WTC11 (cell line): ENCODE results near the gene NR3C2. TPM values are rescaled to one million over a fixed set of nuclear protein-coding genes. Genes with fewer than 3 reads are reported as not detected.

ENCODE experiments used
- ATAC-seq: fragments of 200-7000 bp; cut with Tn5 transposase; 2 replicates; pipeline ENCODE4 v1.10.0; 2021; ENCODE audit warnings: mild to moderate bottlenecking, moderate library complexity
- CTCF ChIA-PET: fragments of 300-600 bp; sonication (Branson Sonifier 250); formaldehyde crosslinking; loops from one replicate; lab custom pipeline; 2021; ENCODE audit warnings: antibody characterized with exemption; lab: Charles Lee
- POLR2A ChIA-PET: fragments of 350-600 bp; sonication (Branson Sonifier 250); formaldehyde crosslinking; loops from one replicate; lab custom pipeline; 2021; ENCODE audit warnings: antibody characterized with exemption; lab: Charles Lee
- DNase-seq: peaks from one replicate; pipeline ENCODE4 v3.0.0; 2021; ENCODE audit warnings: low spot score
- H3K27ac Mint-ChIP-seq: 2 replicates; pipeline ENCODE4 v1.8.0; 2021; ENCODE audit warnings: mixed read lengths
- H3K27me3 Mint-ChIP-seq: 2 replicates; pipeline ENCODE4 v1.8.0; 2021; ENCODE audit warnings: low read depth, mild to moderate bottlenecking, moderate library complexity, mixed read lengths
- H3K36me3 Mint-ChIP-seq: 2 replicates; pipeline ENCODE4 v1.8.0; 2021; ENCODE audit warnings: mixed read lengths
- H3K4me1 Mint-ChIP-seq: 2 replicates; pipeline ENCODE4 v1.8.0; 2022; ENCODE audit warnings: mixed read lengths
- H3K4me3 Mint-ChIP-seq: 2 replicates; pipeline ENCODE4 v1.8.0; 2021; ENCODE audit warnings: mild to moderate bottlenecking, moderate library complexity, mixed read lengths
- H3K9me3 Mint-ChIP-seq: 2 replicates; pipeline ENCODE4 v1.8.0; 2021; ENCODE audit warnings: mixed read lengths
- ATF6 ChIP-seq: sonication (generic); formaldehyde crosslinking; IDR thresholded peaks from 2 replicates; pipeline ENCODE4 v1.8.1; 2023; ENCODE audit warnings: mild to moderate bottlenecking, missing genetic modification reagents
- CREB1 ChIP-seq: sonication (generic); formaldehyde crosslinking; IDR thresholded peaks from 2 replicates; pipeline ENCODE4 v1.8.0; 2023; ENCODE audit warnings: mild to moderate bottlenecking, missing genetic modification reagents
- CREM ChIP-seq: sonication (generic); formaldehyde crosslinking; IDR thresholded peaks from 2 replicates; pipeline ENCODE4 v1.8.1; 2022; ENCODE audit warnings: mild to moderate bottlenecking, missing genetic modification reagents, moderate library complexity
- ETV6 ChIP-seq: sonication (generic); formaldehyde crosslinking; IDR thresholded peaks from 2 replicates; pipeline ENCODE4 v1.8.1; 2022; ENCODE audit warnings: mild to moderate bottlenecking, missing genetic modification reagents
- FOXJ3 ChIP-seq: sonication (generic); formaldehyde crosslinking; IDR thresholded peaks from 2 replicates; pipeline ENCODE4 v1.9.0; 2021; ENCODE audit warnings: missing genetic modification reagents, mild to moderate bottlenecking, borderline replicate concordance
- HMGXB4 ChIP-seq: sonication (generic); formaldehyde crosslinking; IDR thresholded peaks from 2 replicates; pipeline ENCODE4 v1.8.1; 2023; ENCODE audit warnings: mild to moderate bottlenecking, moderate library complexity, missing genetic modification reagents
- PRDM15 ChIP-seq: sonication (generic); formaldehyde crosslinking; IDR thresholded peaks from 2 replicates; pipeline ENCODE4 v1.8.0; 2022; ENCODE audit warnings: missing genetic modification reagents
- PRRX2 ChIP-seq: fragments of 250-450 bp; sonication (Bioruptor Pico); IDR thresholded peaks from 2 replicates; pipeline ENCODE4 v1.8.0; 2021; ENCODE audit warnings: mild to moderate bottlenecking
- RORB ChIP-seq: fragments of 250-450 bp; sonication (Bioruptor Pico); IDR thresholded peaks from 2 replicates; pipeline ENCODE4 v1.9.0; 2021; ENCODE audit warnings: mild to moderate bottlenecking
- TCF7 ChIP-seq: sonication (generic); formaldehyde crosslinking; IDR thresholded peaks from 2 replicates; pipeline ENCODE4 v1.8.0; 2022; ENCODE audit warnings: mild to moderate bottlenecking, low read depth, missing genetic modification reagents, moderate library complexity
- TEAD1 ChIP-seq: sonication (generic); formaldehyde crosslinking; IDR thresholded peaks from 2 replicates; pipeline ENCODE4 v1.8.0; 2022; ENCODE audit warnings: mild to moderate bottlenecking, missing genetic modification reagents
- TP53 ChIP-seq: sonication (generic); formaldehyde crosslinking; IDR thresholded peaks from 2 replicates; pipeline ENCODE4 v1.8.1; 2023; ENCODE audit warnings: mild to moderate bottlenecking, missing genetic modification reagents
- ZBTB21 ChIP-seq: sonication (generic); formaldehyde crosslinking; IDR thresholded peaks from 2 replicates; pipeline ENCODE4 v1.8.1; 2023; ENCODE audit warnings: mild to moderate bottlenecking, missing genetic modification reagents, borderline replicate concordance
- ZNF317 ChIP-seq: sonication (generic); formaldehyde crosslinking; IDR thresholded peaks from 2 replicates; pipeline ENCODE4 v1.8.1; 2023; ENCODE audit warnings: low read depth, mild to moderate bottlenecking, moderate library complexity, missing genetic modification reagents, borderline replicate concordance
- ZNF512 ChIP-seq: sonication (generic); formaldehyde crosslinking; IDR thresholded peaks from 2 replicates; pipeline ENCODE4 v1.8.1; 2022; ENCODE audit warnings: missing genetic modification reagents, borderline replicate concordance
- total RNA-seq: library from RNA; stranded (reverse); gene quantifications from 3 replicates; pipeline ENCODE4 v1.2.3, GENCODE V29; 2021
- TF ChIP-seq, protein P1 (sequence below): fragments of 250-450 bp; sonication (Bioruptor Pico); IDR thresholded peaks from 2 replicates; pipeline ENCODE4 v1.9.0; 2021; ENCODE audit warnings: mild to moderate bottlenecking, borderline replicate concordance
- TF ChIP-seq, protein P2 (sequence below): sonication (generic); formaldehyde crosslinking; IDR thresholded peaks from 2 replicates; pipeline ENCODE4 v1.8.1; 2022; ENCODE audit warnings: low read depth, missing genetic modification reagents, borderline replicate concordance

Gene NR3C2
- total RNA-seq, 1 experiment from 2014 or later = 2.8 TPM

DNA sequence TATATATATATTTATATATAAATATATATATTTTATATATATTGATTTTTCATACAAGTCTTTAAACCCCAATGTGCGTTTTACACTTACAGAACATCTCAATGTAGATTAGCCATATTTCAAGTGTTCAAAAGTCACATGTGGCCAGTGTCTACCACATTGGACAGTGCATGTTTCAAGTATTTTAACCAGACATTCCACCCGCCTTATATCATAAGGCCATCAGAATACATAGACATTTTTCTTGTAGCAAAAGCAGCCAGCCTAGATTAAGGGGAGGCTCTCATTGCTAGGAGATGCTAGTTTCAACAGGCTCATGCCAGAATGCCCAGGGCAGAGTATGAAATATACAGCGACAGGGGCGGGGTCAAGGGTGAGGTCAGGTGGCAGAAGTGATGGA lies 202.0 kb downstream of the NR3C2 start:
- H3K27ac Mint-ChIP-seq = no peak overlapping the region
- DNase-seq (no peak), ATAC-seq (no peak)
- H3K9me3 Mint-ChIP-seq = no peaks in the 10 kb centered on the region
- no peak overlapping the region for H3K4me3 Mint-ChIP-seq
- no peaks in the 10 kb centered on the region for H3K27me3 Mint-ChIP-seq
- no peaks in the 10 kb centered on the region for H3K36me3 Mint-ChIP-seq
- no peaks in the 10 kb centered on the region for H3K4me1 Mint-ChIP-seq
- CTCF ChIA-PET = no interaction called here
- no peak for TF ChIP-seq TP53
- no peak for TF ChIP-seq TCF7
- POLR2A ChIA-PET = no interaction called here

GRCh38 chr4:148239494-148239985 lies 202.7 kb downstream of the NR3C2 start:
- POLR2A ChIA-PET = no interaction called here
- no peak overlapping the region for H3K4me3 Mint-ChIP-seq
- CTCF ChIA-PET = no interaction called here
- no peaks in the 10 kb centered on the region for H3K27me3 Mint-ChIP-seq
- TF ChIP-seq ZBTB21 = no peak
- TF ChIP-seq PRDM15 (CRISPR knock-in tag) = no peak
- TF ChIP-seq CREM (CRISPR knock-in tag) = no peak
- TF ChIP-seq RORB (CRISPR knock-in tag) = no peak
- TF ChIP-seq ZNF512 = no peak
- no peak for TF ChIP-seq ZNF317 (CRISPR knock-in tag)
- TF ChIP-seq HMGXB4 (CRISPR knock-in tag) = no peak
- no peak for TF ChIP-seq CREB1 (CRISPR knock-in tag)
- TF ChIP-seq TEAD1 (CRISPR knock-in tag) = no peak
- TF ChIP-seq, protein P1, sequence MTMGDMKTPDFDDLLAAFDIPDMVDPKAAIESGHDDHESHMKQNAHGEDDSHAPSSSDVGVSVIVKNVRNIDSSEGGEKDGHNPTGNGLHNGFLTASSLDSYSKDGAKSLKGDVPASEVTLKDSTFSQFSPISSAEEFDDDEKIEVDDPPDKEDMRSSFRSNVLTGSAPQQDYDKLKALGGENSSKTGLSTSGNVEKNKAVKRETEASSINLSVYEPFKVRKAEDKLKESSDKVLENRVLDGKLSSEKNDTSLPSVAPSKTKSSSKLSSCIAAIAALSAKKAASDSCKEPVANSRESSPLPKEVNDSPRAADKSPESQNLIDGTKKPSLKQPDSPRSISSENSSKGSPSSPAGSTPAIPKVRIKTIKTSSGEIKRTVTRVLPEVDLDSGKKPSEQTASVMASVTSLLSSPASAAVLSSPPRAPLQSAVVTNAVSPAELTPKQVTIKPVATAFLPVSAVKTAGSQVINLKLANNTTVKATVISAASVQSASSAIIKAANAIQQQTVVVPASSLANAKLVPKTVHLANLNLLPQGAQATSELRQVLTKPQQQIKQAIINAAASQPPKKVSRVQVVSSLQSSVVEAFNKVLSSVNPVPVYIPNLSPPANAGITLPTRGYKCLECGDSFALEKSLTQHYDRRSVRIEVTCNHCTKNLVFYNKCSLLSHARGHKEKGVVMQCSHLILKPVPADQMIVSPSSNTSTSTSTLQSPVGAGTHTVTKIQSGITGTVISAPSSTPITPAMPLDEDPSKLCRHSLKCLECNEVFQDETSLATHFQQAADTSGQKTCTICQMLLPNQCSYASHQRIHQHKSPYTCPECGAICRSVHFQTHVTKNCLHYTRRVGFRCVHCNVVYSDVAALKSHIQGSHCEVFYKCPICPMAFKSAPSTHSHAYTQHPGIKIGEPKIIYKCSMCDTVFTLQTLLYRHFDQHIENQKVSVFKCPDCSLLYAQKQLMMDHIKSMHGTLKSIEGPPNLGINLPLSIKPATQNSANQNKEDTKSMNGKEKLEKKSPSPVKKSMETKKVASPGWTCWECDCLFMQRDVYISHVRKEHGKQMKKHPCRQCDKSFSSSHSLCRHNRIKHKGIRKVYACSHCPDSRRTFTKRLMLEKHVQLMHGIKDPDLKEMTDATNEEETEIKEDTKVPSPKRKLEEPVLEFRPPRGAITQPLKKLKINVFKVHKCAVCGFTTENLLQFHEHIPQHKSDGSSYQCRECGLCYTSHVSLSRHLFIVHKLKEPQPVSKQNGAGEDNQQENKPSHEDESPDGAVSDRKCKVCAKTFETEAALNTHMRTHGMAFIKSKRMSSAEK (CRISPR knock-in tag) = no peak
- TF ChIP-seq FOXJ3 (CRISPR knock-in tag) = no peak
- TF ChIP-seq ATF6 (CRISPR knock-in tag) = no peak
- TF ChIP-seq, protein P2, sequence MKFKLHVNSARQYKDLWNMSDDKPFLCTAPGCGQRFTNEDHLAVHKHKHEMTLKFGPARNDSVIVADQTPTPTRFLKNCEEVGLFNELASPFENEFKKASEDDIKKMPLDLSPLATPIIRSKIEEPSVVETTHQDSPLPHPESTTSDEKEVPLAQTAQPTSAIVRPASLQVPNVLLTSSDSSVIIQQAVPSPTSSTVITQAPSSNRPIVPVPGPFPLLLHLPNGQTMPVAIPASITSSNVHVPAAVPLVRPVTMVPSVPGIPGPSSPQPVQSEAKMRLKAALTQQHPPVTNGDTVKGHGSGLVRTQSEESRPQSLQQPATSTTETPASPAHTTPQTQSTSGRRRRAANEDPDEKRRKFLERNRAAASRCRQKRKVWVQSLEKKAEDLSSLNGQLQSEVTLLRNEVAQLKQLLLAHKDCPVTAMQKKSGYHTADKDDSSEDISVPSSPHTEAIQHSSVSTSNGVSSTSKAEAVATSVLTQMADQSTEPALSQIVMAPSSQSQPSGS = no peak
- no peak for TF ChIP-seq ETV6 (CRISPR knock-in tag)
- no peak for TF ChIP-seq PRRX2 (CRISPR knock-in tag)
- no peak for DNase-seq
- no peaks in the 10 kb centered on the region for H3K36me3 Mint-ChIP-seq
- no peaks in the 10 kb centered on the region for H3K4me1 Mint-ChIP-seq
- no peak overlapping the region for H3K27ac Mint-ChIP-seq
- ATAC-seq = no peak
- H3K9me3 Mint-ChIP-seq = no peaks in the 10 kb centered on the region
